A673 (cell line): ENCODE data around the gene TMEM30B.

ENCODE experiments used
- CTCF ChIP-seq: fragments of 300-800, 200-600 bp; sonication (generic); conservative IDR thresholded peaks from 2 replicates; pipeline ENCODE4 v1.5.1; 2017; ENCODE audit warnings: low read depth, mild to moderate bottlenecking, antibody characterized with exemption, low read length, moderate library complexity, mixed read lengths
- EZH2 ChIP-seq: fragments of 200-600 bp; sonication (generic); IDR thresholded peaks from 2 replicates; pipeline ENCODE4 v1.6.1; 2017; ENCODE audit warnings: borderline replicate concordance, low read depth, mild to moderate bottlenecking, mixed read lengths, antibody characterized with exemption, low read length; ENCODE audit not compliant: poor library complexity, severe bottlenecking

DNA sequence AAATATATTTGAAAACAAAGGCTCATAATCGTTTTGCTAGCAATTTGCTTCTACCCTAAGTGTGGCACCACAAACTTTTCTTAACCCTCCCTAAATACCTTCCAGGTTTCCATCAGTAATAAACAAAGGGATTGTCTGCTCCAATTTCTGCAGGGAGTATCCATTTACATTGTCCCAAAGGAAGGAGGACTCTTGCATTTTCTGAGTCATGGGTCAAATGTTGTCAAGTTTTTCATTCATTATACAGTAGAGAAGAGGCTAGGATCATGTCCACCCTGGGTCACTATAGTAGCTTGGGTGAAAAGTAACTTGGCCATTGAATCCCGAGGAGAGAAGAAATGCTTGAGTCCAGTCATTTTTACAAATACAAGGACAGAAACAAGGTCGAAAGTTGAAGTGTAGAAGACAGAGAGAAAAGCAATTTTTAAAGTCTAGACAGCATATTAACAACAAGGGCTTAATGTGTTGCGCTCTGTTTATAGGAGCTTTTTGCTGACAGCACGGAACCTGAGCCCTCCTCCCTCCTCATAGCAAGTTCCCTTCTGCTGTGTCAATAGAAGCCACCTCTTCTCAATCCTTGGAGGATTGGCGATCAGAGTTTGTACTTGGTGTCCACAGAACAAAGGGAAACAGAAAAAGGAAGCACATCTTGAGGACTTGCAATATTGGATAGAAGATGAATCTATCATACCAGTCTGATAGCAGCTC lies 53.1 kb downstream of the TMEM30B start:
- TF ChIP-seq CTCF (no peak), EZH2 (no peak)
